Measurements from ENCODE around the gene PASK. TPM values are rescaled to one million over a fixed set of nuclear protein-coding genes. Genes with fewer than 3 reads are reported as not detected.

Gene PASK
- 3.3 and 5.3 TPM in 2 replicates for total RNA-seq

GRCh38 chr2:241148891-241149674 lies at the start of gene PASK:
PASK (minus strand) TSS chr2:241149472; CDS start chr2:241143032, 6,440 bp downstream.

GRCh38 chr2:241188361-241189092 lies 39.3 kb upstream of the PASK start, which contains the start of gene ANO7:
ANO7 (plus strand) TSS chr2:241188677; CDS start chr2:241190064, 1,387 bp downstream.

DNA sequence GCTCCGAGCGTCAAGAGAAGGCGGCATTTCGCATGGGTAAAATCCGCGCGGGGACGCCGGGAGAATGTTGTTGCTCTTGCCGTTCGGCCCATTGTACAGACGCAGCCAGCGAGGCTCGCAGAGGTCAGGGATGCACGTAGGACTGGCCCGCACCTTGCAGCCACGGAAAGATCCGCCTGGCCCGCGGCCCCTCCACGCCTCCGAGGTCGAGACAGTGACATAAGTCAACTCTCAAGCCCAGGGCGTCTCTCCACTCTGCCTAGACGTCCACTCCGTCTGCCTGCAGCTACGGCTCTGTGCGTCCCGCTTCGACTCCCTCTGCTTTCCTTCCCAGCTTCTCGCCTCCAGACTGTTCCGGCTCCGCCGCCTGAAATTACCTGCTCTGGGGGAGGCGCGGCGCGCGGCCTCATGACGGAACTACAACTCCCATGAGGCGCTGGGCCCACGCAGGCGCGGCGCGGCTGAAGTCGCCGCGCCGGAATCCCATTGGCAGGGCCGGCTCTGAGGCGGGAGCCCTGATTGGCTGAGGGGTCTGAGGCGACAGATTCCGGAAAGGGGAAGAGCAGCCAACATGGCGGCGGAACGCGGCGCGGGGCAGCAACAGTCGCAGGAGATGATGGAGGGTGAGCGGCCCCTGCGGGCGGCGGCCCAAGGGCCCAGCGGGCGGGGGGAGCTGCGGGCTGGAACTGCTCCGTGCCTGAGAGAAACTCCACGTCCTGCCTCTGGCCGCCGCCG lies 820 bp upstream of the PASK start, which contains the start of gene PPP1R7:
PPP1R7 (plus strand) TSS at position 543 of the 735 bp plus-strand sequence; CDS start at position 572, 29 bp downstream.

DNA sequence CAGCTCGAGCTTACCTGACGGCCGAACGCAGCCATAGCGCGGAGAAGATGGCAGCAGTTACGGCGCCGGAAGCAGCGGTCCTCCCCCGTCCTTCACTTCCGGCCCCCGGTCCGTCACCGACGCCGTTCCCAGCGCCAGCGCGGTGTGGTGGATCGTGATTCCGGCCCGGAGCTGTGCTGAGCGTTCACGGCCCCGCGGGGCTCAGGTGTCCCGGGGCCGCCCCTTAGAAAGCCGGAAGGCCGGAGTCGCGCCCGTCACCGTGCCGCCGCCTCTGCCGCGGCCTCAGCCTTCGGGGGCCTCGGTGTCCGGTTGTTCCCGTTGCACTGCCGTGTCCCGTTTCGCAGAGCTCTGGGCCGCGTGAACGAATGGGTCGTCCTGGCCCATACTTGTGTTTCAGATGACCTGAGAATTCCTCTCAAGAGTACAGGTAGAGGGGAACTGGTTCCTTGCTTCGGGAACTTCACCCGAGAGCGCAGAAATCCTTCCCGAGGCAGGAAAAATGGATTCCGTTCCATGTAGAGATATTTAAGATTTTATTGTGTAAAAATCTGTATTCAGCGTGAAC lies 47.0 kb downstream of the PASK start, which contains the start of gene MTERF4:
MTERF4 (minus strand) TSS at position 49 of the 565 bp plus-strand sequence; CDS start at position 35, 14 bp downstream.

Small RNA genes lying within 50 kb of the gene (small RNA-seq; reads per million reads assigned to genes)
- gene AC005237.2: not detected

Other genes with a start within 250 kb of the PASK start
- gene CROCC2, start 243.1 kb downstream of the PASK start, total RNA-seq: not detected in 2 replicates
- gene SNED1, start 150.9 kb downstream of the PASK start, total RNA-seq: 37.2 and 59.8 TPM in 2 replicates
- 27.4 and 33.7 TPM in 2 replicates for gene MTERF4, start 47.2 kb downstream of the PASK start, total RNA-seq
- 34.0 and 44.6 TPM in 2 replicates for gene PPP1R7, start 995 bp upstream of the PASK start, total RNA-seq
- 1.6 and 1.9 TPM in 2 replicates for gene ANO7, start 39.2 kb upstream of the PASK start, total RNA-seq
- 753 and 1,013 TPM in 2 replicates for gene HDLBP, start 166.2 kb upstream of the PASK start, total RNA-seq
- 457 and 552 TPM in 2 replicates for gene SEPTIN2, start 166.5 kb upstream of the PASK start, total RNA-seq
- gene FARP2, start 206.8 kb upstream of the PASK start, total RNA-seq: 49.6 and 60.7 TPM in 2 replicates

All from vein endothelial cell (primary cell).